ENCODE data around the gene EMILIN1. TPM values are rescaled to one million over a fixed set of nuclear protein-coding genes. Genes with fewer than 3 reads are reported as not detected.
"Not testable (repeated sequence)": the region's sequence is repeated elsewhere in the genome, so short reads cannot be mapped to it uniquely, and the experiment has no call there.

EMILIN1 gene
- total and polyA plus RNA-seq, 2 of the 4 experiments (the other 2 are of a cell fraction), result 26.5 to 95.6 TPM

DNA sequence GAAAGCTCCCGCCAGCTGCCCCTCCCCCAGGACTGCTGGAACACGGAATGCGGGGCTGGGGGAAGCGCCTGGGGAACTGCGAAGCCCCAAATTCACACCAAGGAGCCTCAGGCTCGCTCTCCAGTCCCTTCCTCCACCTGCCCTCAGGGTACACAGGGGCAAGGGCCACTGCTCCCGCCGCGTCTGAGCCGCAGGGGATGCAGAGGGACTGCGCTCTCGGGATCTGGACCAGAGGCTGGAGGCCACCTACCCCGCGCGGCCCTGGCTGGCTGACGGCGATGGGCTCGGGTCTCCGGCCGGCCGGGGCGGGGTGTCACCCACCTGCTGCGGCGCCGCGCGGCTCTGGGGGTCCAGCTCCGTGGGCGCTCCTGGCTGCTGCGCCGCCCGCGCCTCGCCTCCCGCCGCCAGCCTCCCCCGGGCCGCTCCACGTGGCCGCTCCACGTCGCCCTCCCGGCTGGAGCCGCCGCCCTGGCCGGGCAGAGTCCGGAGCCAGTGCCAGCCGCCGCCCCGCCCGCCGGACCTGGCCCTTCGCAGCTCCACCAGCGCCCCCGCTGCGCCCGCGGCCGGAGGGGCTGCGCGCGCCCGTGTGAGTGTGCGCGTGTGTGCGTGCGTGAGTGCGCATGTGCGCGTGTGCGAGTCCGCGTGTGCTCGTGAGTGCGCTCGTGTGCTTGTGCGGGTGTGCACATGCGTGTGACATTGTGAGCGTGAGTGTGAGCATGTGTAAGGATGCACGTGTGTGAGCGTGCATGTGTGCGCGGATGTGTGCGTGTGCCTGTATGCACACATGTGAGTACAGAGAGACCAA lies 40.3 kb downstream of the EMILIN1 start, which contains the start of gene CGREF1:
CGREF1 (minus strand) TSS at position 604 of the 805 bp plus-strand sequence. CDS start 14,762 bp downstream, outside the sequence.
- no peak within 1 kb of the TSS for H4K5ac ChIP-seq (ENCODE audit: low read depth, low read length)
- peak within 1 kb of the TSS; percentile 64 for H3K23ac ChIP-seq (ENCODE audit: low read depth, low read length)
- no peak within 1 kb of the TSS for H3K14ac ChIP-seq (replicated peaks; ENCODE audit: low read depth, low read length)
- peak within 1 kb of the TSS in 1 of 2 experiments; percentile 63; a peak in 1 of 4 replicates for H4K8ac ChIP-seq (ENCODE audit: low read depth in 2 of 2, low read length in 2 of 2)
- H3K9me3 ChIP-seq (ENCODE audit: control insufficient read depth, insufficient read depth, low read length), result peaks cover 6% of the 10 kb centered on the region; the same call in 1 of the 2 replicates
- H4K20me1 ChIP-seq (ENCODE audit: insufficient read depth, low read length), result no peaks in the 10 kb centered on the region; the same call in 1 of the 2 replicates
- H2BK120ac ChIP-seq (ENCODE audit: low read depth, low read length), result no peak within 1 kb of the TSS
- H2AFZ ChIP-seq (replicated peaks; ENCODE audit: low read length, poor library complexity), result peak within 1 kb of the TSS; percentile 85
- peak within 1 kb of the TSS; percentile 42 for H3K4me3 ChIP-seq (ENCODE audit: insufficient read depth, low read depth, low read length)
- 6% methylated on average over 54 of the region's 84 CpGs; no CpG with 5 or more reads in 1 of the 2 experiments for WGBS, 2 experiments (ENCODE audit: extremely low coverage in 2 of 2, insufficient read length in 1 of 2)
- no peak within 1 kb of the TSS for H3K18ac ChIP-seq (ENCODE audit: low read depth, low read length)
- no peaks in the 10 kb centered on the region; the same call in 1 of the 2 replicates for H3K9me1 ChIP-seq (ENCODE audit: insufficient read depth, low read length)
- no peaks in the 10 kb centered on the region for H3K36me3 ChIP-seq (ENCODE audit: control insufficient read depth, insufficient read depth, low read length)
- POLR2A ChIA-PET (ENCODE audit: unreplicated experiment), result no interaction called here
- no peak within 1 kb of the TSS for H2AK5ac ChIP-seq (ENCODE audit: low read depth, low read length)
- H3K27me3 ChIP-seq (ENCODE audit: control insufficient read depth, insufficient read depth, low read length), result peaks cover 67% of the 10 kb centered on the region
- H3K56ac ChIP-seq (ENCODE audit: extremely low read depth, insufficient read depth, low read length), result 0 out of 2 replicates have a peak within 1 kb of the TSS, but pooled peaks have one; percentile 16
- CTCF ChIA-PET, result no interaction called here
- H4K91ac ChIP-seq (ENCODE audit: insufficient read depth, low read depth, low read length), result peak within 1 kb of the TSS; percentile 39; the same call in 1 of the 2 replicates
- H2BK15ac ChIP-seq (ENCODE audit: low read depth, low read length), result no peak within 1 kb of the TSS
- dilution Hi-C loops (cut with HindIII; ENCODE audit: low sequenced_read_pairs, unreplicated experiment), result no loop called here
- no peak within 1 kb of the TSS for H3K9ac ChIP-seq (ENCODE audit: low read depth, low read length)
- ATAC-seq (ENCODE audit: low read depth), result peak; percentile 36
- DNase-seq, result no peak
- TF ChIP-seq FOS (IDR thresholded peaks at IDR 0.05; ENCODE audit: low read depth, low read length), result no peak
- no peak for TF ChIP-seq SMC3 (IDR thresholded peaks at IDR 0.05; ENCODE audit: low read depth, low read length)
- TF ChIP-seq MXI1 (IDR thresholded peaks at IDR 0.05; ENCODE audit: borderline replicate concordance, low read depth, low read length), result no peak
- TF ChIP-seq POLR2A (IDR thresholded peaks at IDR 0.05; ENCODE audit: low read depth, low read length), result no peak
- H3K79me1 ChIP-seq (ENCODE audit: low read depth in 1 of 2, low read length in 2 of 2), result no peaks in the 10 kb centered on the region
- no TSS peak for BruUV-seq (replicated peaks)
- intact Hi-C loops (cut with micrococcal nuclease), result no loop called here
- H3K4me1 ChIP-seq (ENCODE audit: control insufficient read depth, insufficient read depth, low read length), result peaks cover 5% of the 10 kb centered on the region
- H2BK5ac ChIP-seq (ENCODE audit: low read depth, low read length, poor library complexity, severe bottlenecking), result no peak within 1 kb of the TSS
- H2AK9ac ChIP-seq (replicated peaks; ENCODE audit: low read depth, low read length, poor library complexity), result peak within 1 kb of the TSS; percentile 72
- H3K27ac ChIP-seq (ENCODE audit: insufficient read depth, low read length), result no peak within 1 kb of the TSS
- H2BK20ac ChIP-seq (ENCODE audit: low read depth, low read length), result no peak within 1 kb of the TSS
- H3K4me2 ChIP-seq (ENCODE audit: low read depth, low read length), result peak within 1 kb of the TSS; percentile 99
- in situ Hi-C loops (cut with MboI; ENCODE audit: low sequenced_read_pairs), result no loop called here
- H3K4ac ChIP-seq (ENCODE audit: low read depth, low read length), result no peak within 1 kb of the TSS

DNA sequence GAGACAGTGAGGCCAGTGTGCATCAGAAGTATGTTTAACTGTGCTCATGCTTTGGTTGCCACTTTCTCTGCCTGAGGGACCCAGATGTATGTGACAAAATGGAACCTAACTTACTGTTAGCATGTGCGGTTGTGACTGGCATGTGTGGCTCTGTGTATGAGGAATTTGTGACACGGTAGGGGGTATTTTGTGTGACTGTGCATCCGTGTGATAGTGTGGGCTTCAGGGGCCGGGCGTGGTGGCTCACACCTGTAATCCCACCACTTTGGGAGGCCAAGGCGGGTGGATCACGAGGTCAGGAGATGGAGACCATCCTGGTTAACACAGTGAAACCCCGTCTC lies 40.9 kb downstream of the EMILIN1 start:
- H3K9me3 ChIP-seq (ENCODE audit: control insufficient read depth, insufficient read depth, low read length); H2BK15ac ChIP-seq (ENCODE audit: low read depth, low read length); H4K20me1 ChIP-seq (ENCODE audit: insufficient read depth, low read length); H3K79me1 ChIP-seq (ENCODE audit: low read depth in 1 of 2, low read length in 2 of 2); H4K5ac ChIP-seq (ENCODE audit: low read depth, low read length); H3K4ac ChIP-seq (ENCODE audit: low read depth, low read length); H3K27ac ChIP-seq (ENCODE audit: insufficient read depth, low read length); POLR2A ChIA-PET (ENCODE audit: unreplicated experiment); intact Hi-C loops (cut with micrococcal nuclease); H2BK20ac ChIP-seq (ENCODE audit: low read depth, low read length); H3K18ac ChIP-seq (ENCODE audit: low read depth, low read length); H3K4me1 ChIP-seq (ENCODE audit: control insufficient read depth, insufficient read depth, low read length); H2AK5ac ChIP-seq (ENCODE audit: low read depth, low read length); DNase-seq; dilution Hi-C loops (cut with HindIII; ENCODE audit: low sequenced_read_pairs, unreplicated experiment); H4K8ac ChIP-seq (ENCODE audit: low read depth in 2 of 2, low read length in 2 of 2); H3K9me1 ChIP-seq (ENCODE audit: insufficient read depth, low read length); H3K36me3 ChIP-seq (ENCODE audit: control insufficient read depth, insufficient read depth, low read length); H4K91ac ChIP-seq (ENCODE audit: insufficient read depth, low read depth, low read length); H2BK5ac ChIP-seq (ENCODE audit: low read depth, low read length, poor library complexity, severe bottlenecking); BruUV-seq (replicated peaks); ATAC-seq (ENCODE audit: low read depth); H3K14ac ChIP-seq (replicated peaks; ENCODE audit: low read depth, low read length); CTCF ChIA-PET; in situ Hi-C loops (cut with MboI; ENCODE audit: low sequenced_read_pairs); H3K9ac ChIP-seq (ENCODE audit: low read depth, low read length); H2BK120ac ChIP-seq (ENCODE audit: low read depth, low read length); H3K56ac ChIP-seq (ENCODE audit: extremely low read depth, insufficient read depth, low read length): not testable (repeated sequence)
- WGBS, 2 experiments (ENCODE audit: extremely low coverage in 2 of 2, insufficient read length in 1 of 2), result no CpG with 5 or more reads among the region's 8 CpGs
- peak overlapping the region; percentile 64; the same call in 1 of the 2 replicates for H3K23ac ChIP-seq (ENCODE audit: low read depth, low read length)
- H2AK9ac ChIP-seq (replicated peaks; ENCODE audit: low read depth, low read length, poor library complexity), result peak overlapping the region; percentile 72
- H3K4me2 ChIP-seq (ENCODE audit: low read depth, low read length), result peak overlapping the region; percentile 99
- H3K27me3 ChIP-seq (ENCODE audit: control insufficient read depth, insufficient read depth, low read length), result peaks cover 71% of the 10 kb centered on the region
- H2AFZ ChIP-seq (replicated peaks; ENCODE audit: low read length, poor library complexity), result peak overlapping the region; percentile 85
- peak overlapping the region; percentile 42 for H3K4me3 ChIP-seq (ENCODE audit: insufficient read depth, low read depth, low read length)

All from IMR-90 (cell line).